ENCODE data around the gene GRHPR. TPM values are rescaled to one million over a fixed set of nuclear protein-coding genes. Genes with fewer than 3 reads are reported as not detected.
A peak's percentile ranks its signal among the peaks of the same experiment; 100 is the strongest.

GRHPR gene
- total and polyA plus RNA-seq, 7 donors: 72.2 to 138 (median 100) TPM

DNA sequence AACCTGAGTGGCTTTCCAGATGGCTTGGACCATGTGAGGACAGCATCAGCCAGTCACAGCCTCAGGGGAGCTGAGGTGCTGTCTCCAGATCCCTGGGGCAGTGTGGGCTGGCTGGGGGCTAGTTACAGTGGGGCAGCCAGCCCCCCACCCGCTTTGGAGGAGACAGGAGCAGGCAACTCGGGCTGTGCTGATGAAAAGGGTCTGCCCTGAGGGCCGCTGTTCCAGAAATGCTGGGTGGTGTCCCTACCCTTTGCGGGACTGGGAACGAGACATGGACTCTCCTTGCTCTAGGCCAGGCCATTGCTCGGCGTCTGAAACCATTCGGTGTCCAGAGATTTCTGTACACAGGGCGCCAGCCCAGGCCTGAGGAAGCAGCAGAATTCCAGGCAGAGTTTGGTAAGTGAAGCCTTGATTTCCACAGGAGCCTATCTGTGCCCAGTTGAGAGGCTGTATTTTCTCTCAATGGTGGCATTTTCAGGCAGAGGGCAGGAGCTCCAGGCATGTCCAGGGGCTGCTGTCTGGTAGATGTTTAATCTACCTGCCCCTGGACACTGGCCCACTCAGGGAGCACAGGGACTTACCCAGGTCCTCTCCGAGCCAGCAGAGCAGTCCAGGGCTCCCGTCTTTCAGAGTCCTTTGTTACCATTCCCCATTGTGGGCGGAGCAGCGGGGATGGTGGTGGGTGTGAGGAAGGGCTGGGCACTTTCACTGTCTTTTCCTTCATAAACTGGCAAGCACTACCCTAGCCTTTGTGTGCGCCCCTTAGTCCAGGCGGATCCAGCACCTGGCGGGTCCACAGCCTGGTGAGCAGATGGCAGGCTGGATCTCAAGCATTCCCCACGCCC lies 7.2 kb downstream of the GRHPR start:
- H3K36me3 ChIP-seq (ENCODE audit: insufficient read depth in 1 of 2, low read depth in 1 of 2): peaks cover 3 to 92% of the 10 kb centered on the region in 2 donors
- WGBS, 3 donors: 86 to 87% (median 86%) methylated on average over 17 of the region's 17 CpGs

DNA sequence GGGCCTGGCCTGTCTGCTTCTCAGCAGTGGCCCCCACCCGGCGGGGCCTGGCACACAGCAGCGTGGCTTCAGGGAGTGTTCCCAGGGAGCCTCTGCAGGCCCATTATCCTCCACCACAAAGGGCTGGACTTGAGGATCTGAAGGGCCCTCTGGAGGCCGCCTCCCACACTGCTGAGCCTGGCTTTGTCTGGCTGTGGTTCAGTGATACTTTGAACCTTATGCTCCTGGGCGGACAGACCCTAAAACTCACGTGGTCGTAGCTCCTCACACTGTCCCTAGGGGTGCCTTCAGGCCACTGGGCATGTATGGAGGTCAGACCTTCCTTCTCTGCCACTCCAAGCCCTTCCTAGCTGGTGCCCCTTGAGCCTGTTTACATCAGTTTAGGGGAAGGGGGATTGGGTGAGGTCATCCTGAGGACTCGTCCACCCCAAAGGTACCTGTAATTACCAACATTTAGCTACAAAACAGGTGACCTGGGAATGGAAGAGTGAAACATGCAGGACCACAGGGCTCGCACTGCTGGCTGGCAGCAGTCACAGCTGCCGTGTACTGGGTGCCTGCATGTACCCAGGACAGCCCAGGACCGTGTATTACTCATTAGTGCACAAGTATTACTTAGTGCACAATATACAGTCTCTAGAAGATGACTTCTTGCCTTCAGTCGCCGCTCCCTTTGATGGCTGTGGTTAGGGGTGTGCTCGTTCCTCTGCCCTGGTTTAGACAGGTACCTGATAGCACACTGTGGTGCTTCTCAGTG lies 8.5 kb downstream of the GRHPR start:
- Histone ChIP-seq H3K36me3 (ENCODE audit: insufficient read depth in 1 of 2, low read depth in 1 of 2) (peaks cover 3 to 93% of the 10 kb centered on the region in 2 donors), H3K4me3 (no peak overlapping the region), H3K4me1 (peaks cover under 1% of the 10 kb centered on the region), H3K27ac (no peak overlapping the region), H3K9me3 (no peaks in the 10 kb centered on the region), H3K27me3 (ENCODE audit: insufficient read depth in 3 of 3, low read length in 2 of 3) (no peaks in the 10 kb centered on the region)
- WGBS, 3 donors: 65 to 79% (median 72%) methylated on average over 14 of the region's 14 CpGs
- ATAC-seq (peak in 3 of 4 donors; percentile 17 to 22 (median 19)), DNase-seq (no peak)
- intact Hi-C loops (cut with DNase I): no loop called here
- TF ChIP-seq, protein P1, sequence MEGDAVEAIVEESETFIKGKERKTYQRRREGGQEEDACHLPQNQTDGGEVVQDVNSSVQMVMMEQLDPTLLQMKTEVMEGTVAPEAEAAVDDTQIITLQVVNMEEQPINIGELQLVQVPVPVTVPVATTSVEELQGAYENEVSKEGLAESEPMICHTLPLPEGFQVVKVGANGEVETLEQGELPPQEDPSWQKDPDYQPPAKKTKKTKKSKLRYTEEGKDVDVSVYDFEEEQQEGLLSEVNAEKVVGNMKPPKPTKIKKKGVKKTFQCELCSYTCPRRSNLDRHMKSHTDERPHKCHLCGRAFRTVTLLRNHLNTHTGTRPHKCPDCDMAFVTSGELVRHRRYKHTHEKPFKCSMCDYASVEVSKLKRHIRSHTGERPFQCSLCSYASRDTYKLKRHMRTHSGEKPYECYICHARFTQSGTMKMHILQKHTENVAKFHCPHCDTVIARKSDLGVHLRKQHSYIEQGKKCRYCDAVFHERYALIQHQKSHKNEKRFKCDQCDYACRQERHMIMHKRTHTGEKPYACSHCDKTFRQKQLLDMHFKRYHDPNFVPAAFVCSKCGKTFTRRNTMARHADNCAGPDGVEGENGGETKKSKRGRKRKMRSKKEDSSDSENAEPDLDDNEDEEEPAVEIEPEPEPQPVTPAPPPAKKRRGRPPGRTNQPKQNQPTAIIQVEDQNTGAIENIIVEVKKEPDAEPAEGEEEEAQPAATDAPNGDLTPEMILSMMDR (IDR thresholded peaks at IDR 0.05): no peak

More for the DNA sequence above, 7.2 kb downstream of the GRHPR start:
- TF ChIP-seq, protein P1 (IDR thresholded peaks at IDR 0.05): no peak
- ATAC-seq (no peak), DNase-seq (no peak)
- no peak overlapping the region for H3K27ac ChIP-seq
- peaks cover 2% of the 10 kb centered on the region for H3K4me1 ChIP-seq
- intact Hi-C loops (cut with DNase I): loop anchor here (5.0 to 10.0 kb wide), 2 partner anchors 52 to 145 kb away; partner anchors contain the start of gene FBXO10 (in 1 of the 2)
- no peak overlapping the region for H3K4me3 ChIP-seq
- H3K9me3 ChIP-seq: no peaks in the 10 kb centered on the region
- H3K27me3 ChIP-seq (ENCODE audit: insufficient read depth in 3 of 3, low read length in 2 of 3): no peaks in the 10 kb centered on the region

DNA sequence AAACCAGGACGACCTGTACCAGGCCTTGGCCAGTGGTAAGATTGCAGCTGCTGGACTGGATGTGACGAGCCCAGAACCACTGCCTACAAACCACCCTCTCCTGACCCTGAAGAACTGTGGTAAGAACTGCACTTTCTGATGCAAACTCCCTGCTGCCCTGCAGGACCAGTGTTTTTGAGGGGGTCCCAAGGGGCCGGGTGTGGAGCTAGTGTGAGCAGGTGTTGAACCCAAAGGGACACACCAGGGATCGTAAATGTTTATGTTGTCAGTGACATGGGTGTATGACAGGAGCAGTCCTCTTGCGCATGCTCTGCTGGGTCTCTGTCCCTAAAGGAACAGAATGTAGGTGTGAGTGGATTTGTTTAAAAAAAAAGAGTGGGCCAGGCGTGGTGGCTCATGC lies 9.5 kb downstream of the GRHPR start:
- DNase-seq (no peak), ATAC-seq (no peak)
- Histone ChIP-seq H3K4me1 (peaks cover 5% of the 10 kb centered on the region), H3K27me3 (ENCODE audit: insufficient read depth in 3 of 3, low read length in 2 of 3) (no peaks in the 10 kb centered on the region), H3K27ac (no peak overlapping the region), H3K36me3 (ENCODE audit: insufficient read depth in 1 of 2, low read depth in 1 of 2) (peaks cover 6 to 93% of the 10 kb centered on the region in 2 donors), H3K9me3 (no peaks in the 10 kb centered on the region), H3K4me3 (no peak overlapping the region)
- TF ChIP-seq, protein P1 (IDR thresholded peaks at IDR 0.05): no peak
- 66 to 75% (median 72%) methylated on average over 6 of the region's 6 CpGs for WGBS, 3 donors
- intact Hi-C loops (cut with DNase I): no loop called here

DNA sequence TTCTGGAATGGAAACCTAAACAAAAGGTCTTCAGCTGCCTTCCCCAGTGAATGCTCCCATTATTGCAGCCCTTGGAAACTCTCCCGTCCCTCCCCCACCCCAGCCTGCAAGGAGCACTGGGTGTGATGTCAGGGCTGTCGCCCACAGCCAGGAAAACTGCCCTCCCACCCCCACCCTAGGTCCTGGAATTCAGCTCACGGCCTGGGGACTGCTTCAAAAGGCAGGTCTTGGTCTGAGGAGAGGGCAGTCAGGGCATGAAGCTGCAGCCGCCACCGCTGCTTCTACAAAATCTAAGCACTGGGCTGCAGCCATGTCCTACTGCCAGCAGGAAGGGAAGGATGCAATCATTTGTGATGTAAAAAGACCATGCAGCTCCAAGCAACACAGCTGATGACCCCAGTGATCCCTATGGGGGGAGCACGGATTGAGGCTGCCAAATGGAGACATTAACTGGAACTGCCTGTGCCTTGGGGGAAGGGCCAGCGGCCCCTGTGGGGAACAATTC lies 11.4 kb downstream of the GRHPR start:
- TF ChIP-seq, protein P1 (IDR thresholded peaks at IDR 0.05): no peak
- WGBS, 3 donors: 33 to 43% (median 34%) methylated on average over 7 of the region's 7 CpGs
- Histone ChIP-seq H3K27ac (no peak overlapping the region), H3K9me3 (no peaks in the 10 kb centered on the region), H3K36me3 (ENCODE audit: insufficient read depth in 1 of 2, low read depth in 1 of 2) (peaks cover 3 to 92% of the 10 kb centered on the region in 2 donors), H3K4me3 (no peak overlapping the region), H3K27me3 (ENCODE audit: insufficient read depth in 3 of 3, low read length in 2 of 3) (no peaks in the 10 kb centered on the region), H3K4me1 (peaks cover 21% of the 10 kb centered on the region)
- DNase-seq (no peak), ATAC-seq (no peak)
- intact Hi-C loops (cut with DNase I): no loop called here

All from psoas muscle (tissue), 8 donors.